Measurements from ENCODE around the gene AVPR1A.

AVPR1A gene

DNA sequence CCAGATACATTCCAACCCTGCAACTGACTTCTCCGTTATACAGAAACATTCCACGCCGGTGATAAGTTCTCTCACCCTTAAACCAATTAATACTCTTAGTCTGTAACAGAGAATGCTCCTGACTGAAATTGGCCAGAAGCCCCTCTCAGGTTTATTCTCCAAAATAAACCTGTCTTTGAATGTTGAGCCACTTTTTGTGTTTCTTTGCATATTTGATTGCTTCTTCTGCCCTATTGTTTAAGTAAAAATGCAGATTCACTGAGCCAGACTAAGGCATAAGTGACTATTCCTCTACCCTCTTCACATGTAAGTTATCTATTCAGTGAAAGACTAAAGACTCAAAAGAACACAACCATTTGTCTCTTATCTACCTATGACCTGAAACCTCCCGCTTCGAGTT lies 3.6 kb upstream of the AVPR1A start:
- H4K8ac ChIP-seq (ENCODE audit: low read depth, low read length) = no peak overlapping the region
- H3K4me3 ChIP-seq (ENCODE audit: low read length in 2 of 2) = no peak overlapping the region
- no peak overlapping the region for H2AFZ ChIP-seq (ENCODE audit: low read length)
- H4K91ac ChIP-seq (ENCODE audit: low read depth, low read length, poor library complexity) = no peak overlapping the region
- WGBS, 2 donors (ENCODE audit: extremely low coverage in 2 of 2, insufficient read length in 2 of 2, insufficient replicate concordance in 1 of 2) = no CpG with 5 or more reads among the region's 5 CpGs
- peaks cover 16 to 36% (median 24%) of the 10 kb centered on the region in 3 experiments for H3K27me3 ChIP-seq (ENCODE audit: control insufficient read depth in 3 of 3, insufficient read depth in 3 of 3, low read depth in 1 of 3, low read length in 3 of 3)
- H3K4me2 ChIP-seq (ENCODE audit: insufficient read depth, low read length, poor library complexity, severe bottlenecking) = no peak overlapping the region
- no peak overlapping the region for H2BK5ac ChIP-seq (ENCODE audit: low read length)
- H2BK12ac ChIP-seq (ENCODE audit: low read length) = no peak overlapping the region
- H3K4me1 ChIP-seq (ENCODE audit: control insufficient read depth in 2 of 2, insufficient read depth in 1 of 2, low read depth in 1 of 2, low read length in 2 of 2) = peaks cover 6 to 15% of the 10 kb centered on the region in 2 donors
- H3K9me3 ChIP-seq (replicated peaks in 1 of 2; ENCODE audit: control insufficient read depth in 2 of 2, insufficient read depth in 1 of 2, low read depth in 1 of 2, low read length in 2 of 2) = peaks cover 6 to 7% of the 10 kb centered on the region in 2 donors
- no peak overlapping the region for H2BK120ac ChIP-seq (ENCODE audit: low read depth, low read length)
- no peak for DNase-seq (ENCODE audit: low spot score)
- no peak overlapping the region for H3K27ac ChIP-seq (replicated peaks; ENCODE audit: low read length)
- H3K4ac ChIP-seq (ENCODE audit: low read length) = no peak overlapping the region
- H3K23ac ChIP-seq (ENCODE audit: low read depth, low read length, poor library complexity) = no peak overlapping the region
- no peak overlapping the region for H2BK15ac ChIP-seq (ENCODE audit: low read length)
- no peak overlapping the region for H3K18ac ChIP-seq (ENCODE audit: low read length)
- H3K79me1 ChIP-seq (ENCODE audit: low read depth, low read length) = no peaks in the 10 kb centered on the region
- H3K14ac ChIP-seq (ENCODE audit: low read length) = no peak overlapping the region
- H3K36me3 ChIP-seq (replicated peaks in 1 of 2; ENCODE audit: control insufficient read depth in 2 of 2, insufficient read depth in 2 of 2, low read length in 2 of 2) = no peaks in the 10 kb centered on the region
- H2AK5ac ChIP-seq (ENCODE audit: low read depth, low read length) = no peak overlapping the region
- H3K9ac ChIP-seq (ENCODE audit: low read depth, low read length, poor library complexity) = no peak overlapping the region

DNA sequence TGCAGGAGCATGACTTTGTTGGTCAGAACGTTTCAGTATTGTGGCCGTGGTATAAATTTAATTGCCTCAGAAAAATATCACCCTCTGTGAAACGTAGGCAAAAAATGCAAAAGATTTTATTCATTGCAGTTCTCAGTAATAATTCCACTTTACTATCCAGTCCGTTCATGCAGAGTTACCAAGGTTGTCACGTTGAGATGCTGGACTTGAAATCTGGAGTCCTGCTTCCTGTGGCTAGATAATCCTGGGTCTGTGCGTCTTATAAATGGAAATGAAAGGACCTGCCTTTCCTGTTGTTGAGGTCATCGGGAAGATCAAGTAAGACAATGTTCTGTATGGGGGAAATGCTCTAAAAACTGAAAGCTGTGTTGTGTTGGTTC lies 1.3 kb upstream of the AVPR1A start:
- Histone ChIP-seq H2BK12ac (ENCODE audit: low read length) (no peak overlapping the region), H3K4me1 (ENCODE audit: control insufficient read depth in 2 of 2, insufficient read depth in 1 of 2, low read depth in 1 of 2, low read length in 2 of 2) (peaks cover 6 to 15% of the 10 kb centered on the region in 2 donors), H2AFZ (ENCODE audit: low read length) (no peak overlapping the region), H4K91ac (ENCODE audit: low read depth, low read length, poor library complexity) (no peak overlapping the region), H3K9ac (ENCODE audit: low read depth, low read length, poor library complexity) (no peak overlapping the region), H3K36me3 (replicated peaks in 1 of 2; ENCODE audit: control insufficient read depth in 2 of 2, insufficient read depth in 2 of 2, low read length in 2 of 2) (no peaks in the 10 kb centered on the region), H2BK5ac (ENCODE audit: low read length) (no peak overlapping the region), H3K4me3 (ENCODE audit: low read length in 2 of 2) (no peak overlapping the region), H3K27ac (replicated peaks; ENCODE audit: low read length) (no peak overlapping the region), H3K4ac (ENCODE audit: low read length) (no peak overlapping the region), H3K18ac (ENCODE audit: low read length) (no peak overlapping the region), H3K9me3 (replicated peaks in 1 of 2; ENCODE audit: control insufficient read depth in 2 of 2, insufficient read depth in 1 of 2, low read depth in 1 of 2, low read length in 2 of 2) (peaks cover 6 to 7% of the 10 kb centered on the region in 2 donors), H3K27me3 (ENCODE audit: control insufficient read depth in 3 of 3, insufficient read depth in 3 of 3, low read depth in 1 of 3, low read length in 3 of 3) (peaks cover 16 to 58% (median 29%) of the 10 kb centered on the region in 3 experiments), H2AK5ac (ENCODE audit: low read depth, low read length) (no peak overlapping the region), H3K14ac (ENCODE audit: low read length) (no peak overlapping the region), H2BK120ac (ENCODE audit: low read depth, low read length) (no peak overlapping the region), H3K23ac (ENCODE audit: low read depth, low read length, poor library complexity) (no peak overlapping the region), H2BK15ac (ENCODE audit: low read length) (no peak overlapping the region), H4K8ac (ENCODE audit: low read depth, low read length) (no peak overlapping the region), H3K4me2 (ENCODE audit: insufficient read depth, low read length, poor library complexity, severe bottlenecking) (peak overlapping the region; percentile 96), H3K79me1 (ENCODE audit: low read depth, low read length) (no peaks in the 10 kb centered on the region)
- DNase-seq (ENCODE audit: low spot score) = no peak
- WGBS, 2 donors (ENCODE audit: extremely low coverage in 2 of 2, insufficient read length in 2 of 2, insufficient replicate concordance in 1 of 2) = no CpG with 5 or more reads among the region's 7 CpGs

DNA sequence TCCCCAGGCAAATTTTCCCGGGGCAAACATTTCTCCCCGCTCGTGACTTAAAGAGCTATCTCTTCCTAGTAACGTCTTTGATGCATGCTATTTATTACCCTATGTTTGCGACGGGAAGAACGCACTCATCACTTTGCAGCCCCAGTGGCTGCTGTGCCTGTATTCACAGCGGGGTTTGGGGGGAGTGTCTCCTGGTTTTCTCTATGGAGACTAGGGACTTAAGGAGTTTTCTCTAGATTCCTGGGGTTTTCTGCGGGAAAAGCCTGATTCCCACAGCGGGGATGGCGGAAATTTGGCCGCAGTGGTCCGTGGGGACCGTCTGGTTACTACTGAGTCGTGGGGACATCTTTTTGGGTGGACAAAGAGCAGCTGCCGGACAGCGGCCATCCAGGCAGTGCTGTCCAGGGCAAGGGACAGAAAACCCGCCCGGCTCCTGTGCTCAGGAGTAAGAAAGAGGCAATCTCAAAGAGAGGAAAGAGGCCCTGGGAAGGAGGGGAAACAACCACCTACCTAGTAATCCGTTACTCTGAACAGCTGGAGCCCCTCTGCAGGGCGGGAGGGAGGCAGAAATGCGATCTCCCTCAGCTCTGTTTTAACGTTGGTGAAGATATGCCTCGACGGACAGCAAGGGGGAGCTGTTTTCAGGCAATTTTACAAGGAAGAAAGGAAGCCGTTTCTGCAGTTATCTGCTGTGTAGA lies 771 bp upstream of the AVPR1A start:
- H2BK12ac ChIP-seq (ENCODE audit: low read length) = no peak overlapping the region
- no peaks in the 10 kb centered on the region for H3K36me3 ChIP-seq (replicated peaks in 1 of 2; ENCODE audit: control insufficient read depth in 2 of 2, insufficient read depth in 2 of 2, low read length in 2 of 2)
- peaks cover 16 to 64% (median 29%) of the 10 kb centered on the region in 3 experiments for H3K27me3 ChIP-seq (ENCODE audit: control insufficient read depth in 3 of 3, insufficient read depth in 3 of 3, low read depth in 1 of 3, low read length in 3 of 3)
- no peak overlapping the region for H3K14ac ChIP-seq (ENCODE audit: low read length)
- H3K9me3 ChIP-seq (replicated peaks in 1 of 2; ENCODE audit: control insufficient read depth in 2 of 2, insufficient read depth in 1 of 2, low read depth in 1 of 2, low read length in 2 of 2) = peaks cover 6 to 7% of the 10 kb centered on the region in 2 donors
- peaks cover 6 to 15% of the 10 kb centered on the region in 2 donors for H3K4me1 ChIP-seq (ENCODE audit: control insufficient read depth in 2 of 2, insufficient read depth in 1 of 2, low read depth in 1 of 2, low read length in 2 of 2)
- no peak overlapping the region for H2BK120ac ChIP-seq (ENCODE audit: low read depth, low read length)
- H2BK15ac ChIP-seq (ENCODE audit: low read length) = peak overlapping the region; percentile 39
- peak; percentile 69 for DNase-seq (ENCODE audit: low spot score)
- H3K23ac ChIP-seq (ENCODE audit: low read depth, low read length, poor library complexity) = no peak overlapping the region
- H3K18ac ChIP-seq (ENCODE audit: low read length) = peak overlapping the region; percentile 70
- H4K8ac ChIP-seq (ENCODE audit: low read depth, low read length) = no peak overlapping the region
- no peak overlapping the region for H3K27ac ChIP-seq (replicated peaks; ENCODE audit: low read length)
- peak overlapping the region; percentile 96 for H3K4me2 ChIP-seq (ENCODE audit: insufficient read depth, low read length, poor library complexity, severe bottlenecking)
- no CpG with 5 or more reads among the region's 26 CpGs for WGBS, 2 donors (ENCODE audit: extremely low coverage in 2 of 2, insufficient read length in 2 of 2, insufficient replicate concordance in 1 of 2)
- H4K91ac ChIP-seq (ENCODE audit: low read depth, low read length, poor library complexity) = no peak overlapping the region
- no peak overlapping the region for H2AK5ac ChIP-seq (ENCODE audit: low read depth, low read length)
- no peaks in the 10 kb centered on the region for H3K79me1 ChIP-seq (ENCODE audit: low read depth, low read length)
- peak overlapping the region in 1 of 2 donors; percentile 73 for H3K4me3 ChIP-seq (ENCODE audit: low read length in 2 of 2)
- H2BK5ac ChIP-seq (ENCODE audit: low read length) = no peak overlapping the region
- peak overlapping the region; percentile 81 for H2AFZ ChIP-seq (ENCODE audit: low read length)
- H3K4ac ChIP-seq (ENCODE audit: low read length) = no peak overlapping the region
- peak overlapping the region; percentile 32 for H3K9ac ChIP-seq (ENCODE audit: low read depth, low read length, poor library complexity)

DNA sequence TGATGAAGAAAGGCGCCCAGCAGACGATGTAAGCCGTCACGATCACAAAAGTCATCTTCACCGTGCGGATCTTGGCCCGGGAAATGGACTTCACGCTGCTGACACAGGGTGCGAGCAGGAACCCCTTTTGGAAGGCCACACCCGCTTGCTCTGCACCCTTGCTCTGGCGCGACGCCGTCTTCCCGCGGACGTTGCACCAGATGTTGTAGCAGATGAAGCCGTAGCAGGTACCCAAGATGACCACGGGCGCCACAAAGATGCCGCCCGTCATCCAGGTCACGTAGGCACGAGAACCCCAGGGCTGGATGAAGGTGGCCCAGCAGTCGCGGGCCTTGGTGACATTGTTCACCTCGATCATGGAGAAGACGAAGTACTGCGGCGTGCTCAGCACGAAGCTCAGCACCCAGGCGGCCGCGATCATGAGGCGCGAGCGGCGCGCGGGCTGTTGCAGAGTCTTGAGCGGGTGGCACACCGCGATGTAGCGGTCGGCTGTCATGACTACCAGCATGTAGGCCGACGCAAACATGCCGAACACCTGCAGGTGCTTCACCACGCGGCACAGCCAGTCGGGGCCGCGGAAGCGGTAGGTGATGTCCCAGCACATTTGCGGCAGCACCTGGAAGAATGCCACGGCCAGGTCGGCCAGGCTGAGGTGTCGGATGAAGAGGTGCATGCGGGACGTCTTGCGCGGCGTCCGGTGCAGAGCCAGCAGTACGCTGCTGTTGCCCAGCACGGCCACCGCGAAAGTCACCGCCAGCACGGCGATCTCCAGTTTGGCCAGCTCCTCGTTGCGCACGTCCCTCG lies 890 bp downstream of the AVPR1A start:
- Histone ChIP-seq H3K9ac (ENCODE audit: low read depth, low read length, poor library complexity) (peak overlapping the region; percentile 53), H2AK5ac (ENCODE audit: low read depth, low read length) (no peak overlapping the region), H3K36me3 (replicated peaks in 1 of 2; ENCODE audit: control insufficient read depth in 2 of 2, insufficient read depth in 2 of 2, low read length in 2 of 2) (no peaks in the 10 kb centered on the region), H3K23ac (ENCODE audit: low read depth, low read length, poor library complexity) (peak overlapping the region; percentile 81), H3K4me2 (ENCODE audit: insufficient read depth, low read length, poor library complexity, severe bottlenecking) (peak overlapping the region; percentile 96), H3K79me1 (ENCODE audit: low read depth, low read length) (no peaks in the 10 kb centered on the region), H3K14ac (ENCODE audit: low read length) (no peak overlapping the region), H2AFZ (ENCODE audit: low read length) (peak overlapping the region; percentile 81), H2BK15ac (ENCODE audit: low read length) (peak overlapping the region; percentile 12), H3K4me3 (ENCODE audit: low read length in 2 of 2) (peak overlapping the region in 1 of 2 donors; percentile 73), H2BK12ac (ENCODE audit: low read length) (no peak overlapping the region), H4K91ac (ENCODE audit: low read depth, low read length, poor library complexity) (no peak overlapping the region), H2BK5ac (ENCODE audit: low read length) (no peak overlapping the region), H3K27me3 (ENCODE audit: control insufficient read depth in 3 of 3, insufficient read depth in 3 of 3, low read depth in 1 of 3, low read length in 3 of 3) (peaks cover 16 to 75% (median 29%) of the 10 kb centered on the region in 3 experiments), H4K8ac (ENCODE audit: low read depth, low read length) (no peak overlapping the region), H2BK120ac (ENCODE audit: low read depth, low read length) (no peak overlapping the region), H3K9me3 (replicated peaks in 1 of 2; ENCODE audit: control insufficient read depth in 2 of 2, insufficient read depth in 1 of 2, low read depth in 1 of 2, low read length in 2 of 2) (peaks cover 5 to 6% of the 10 kb centered on the region in 2 donors), H3K4me1 (ENCODE audit: control insufficient read depth in 2 of 2, insufficient read depth in 1 of 2, low read depth in 1 of 2, low read length in 2 of 2) (peaks cover 6 to 15% of the 10 kb centered on the region in 2 donors), H3K27ac (replicated peaks; ENCODE audit: low read length) (no peak overlapping the region), H3K4ac (ENCODE audit: low read length) (no peak overlapping the region), H3K18ac (ENCODE audit: low read length) (peak overlapping the region; percentile 84)
- WGBS, 2 donors (ENCODE audit: extremely low coverage in 2 of 2, insufficient read length in 2 of 2, insufficient replicate concordance in 1 of 2) = no CpG with 5 or more reads among the region's 75 CpGs
- DNase-seq (ENCODE audit: low spot score) = peak; percentile 30
